K562 (cell line): ENCODE results near the gene KLK3. TPM values are rescaled to one million over a fixed set of nuclear protein-coding genes. Genes with fewer than 3 reads are reported as not detected.
A peak's percentile ranks its signal among the peaks of the same experiment; 100 is the strongest.

Experiments
- ARID1B ChIP-seq: fragments of 450-650 bp; IDR thresholded peaks from 2 replicates; pipeline ENCODE4 v1.6.1; 2016; ENCODE audit warnings: antibody characterized with exemption, mild to moderate bottlenecking, inconsistent platforms
- BHLHE40 ChIP-seq: IDR thresholded peaks from 2 replicates; pipeline ENCODE4 v1.6.1; 2011; ENCODE audit warnings: low read length, improper control_type of control experiment
- C11orf30 ChIP-seq: fragments of 450-650 bp; IDR thresholded peaks from 2 replicates; pipeline ENCODE4 v1.6.1; 2016; ENCODE audit warnings: low read depth, mild to moderate bottlenecking
- CEBPG ChIP-seq, 3 experiments: fragments of 200-800 bp in 1 of 3; sonication (Bioruptor generic) in 1 of 3; sonication (generic) in 1 of 3; formaldehyde crosslinking in 1 of 3; IDR thresholded peaks in 2 of 3; conservative IDR thresholded peaks in 1 of 3; 2 replicates each; pipeline versions ENCODE4 v1.6.1 to v1.8.0; 2016 to 2022; ENCODE audit warnings: missing compliant biosample characterization in 2 of 3, missing genetic modification characterization in 2 of 3, mild to moderate bottlenecking in 1 of 3, missing genetic modification reagents in 1 of 3
- EWSR1 ChIP-seq: fragments of 450-650 bp; IDR thresholded peaks from 2 replicates; pipeline ENCODE4 v1.6.1; 2018; ENCODE audit warnings: borderline replicate concordance, mild to moderate bottlenecking, low read depth, moderate library complexity; ENCODE audit not compliant: partially characterized antibody
- FOXK2 ChIP-seq, 2 experiments: fragments of 450-650 bp; IDR thresholded peaks in 1 of 2; conservative IDR thresholded peaks in 1 of 2; 2 replicates each; pipeline ENCODE4 v1.6.1; 2016; ENCODE audit warnings: low read depth in 2 of 2, mild to moderate bottlenecking in 1 of 2
- GABPB2 ChIP-seq: fragments of 250-450 bp; sonication (Bioruptor Pico); conservative IDR thresholded peaks from 2 replicates; pipeline ENCODE4 v1.5.1; 2021; ENCODE audit warnings: mild to moderate bottlenecking
- HIVEP1 ChIP-seq: fragments of 250-450 bp; sonication (Bioruptor Pico); IDR thresholded peaks from 2 replicates; pipeline ENCODE4 v1.4.0; 2020; ENCODE audit warnings: mild to moderate bottlenecking
- HLTF ChIP-seq: fragments of 450-650 bp; IDR thresholded peaks from 2 replicates; pipeline ENCODE4 v1.6.1; 2016
- HNRNPL ChIP-seq: fragments of 200-400 bp; formaldehyde crosslinking; IDR thresholded peaks from 2 replicates; pipeline ENCODE4 v1.6.1; 2017; ENCODE audit warnings: low read depth, mild to moderate bottlenecking, low read length
- HNRNPLL ChIP-seq: fragments of 200-400 bp; formaldehyde crosslinking; IDR thresholded peaks from 2 replicates; pipeline ENCODE4 v1.6.1; 2017; ENCODE audit warnings: low read length, low read depth, mild to moderate bottlenecking; ENCODE audit not compliant: poor library complexity, severe bottlenecking
- JUNB ChIP-seq: fragments of 450-650 bp; formaldehyde crosslinking; conservative IDR thresholded peaks from 2 replicates; pipeline ENCODE4 v1.4.0; 2020; ENCODE audit warnings: mild to moderate bottlenecking
- KLF6 ChIP-seq: fragments of 250-450 bp; sonication (Bioruptor Pico); IDR thresholded peaks from 2 replicates; pipeline ENCODE4 v1.4.0; 2020; ENCODE audit warnings: mild to moderate bottlenecking, moderate library complexity, borderline replicate concordance
- MAZ ChIP-seq, 2 experiments: fragments of 450-650 bp in 1 of 2; sonication (generic) in 1 of 2; formaldehyde crosslinking; IDR thresholded peaks in 1 of 2; conservative IDR thresholded peaks in 1 of 2; 2 replicates each; pipeline versions ENCODE4 v1.4.0 to v1.5.0; 2020; ENCODE audit warnings: mild to moderate bottlenecking in 1 of 2, missing genetic modification reagents in 1 of 2
- SIX5 ChIP-seq, 2 experiments: IDR thresholded peaks; 2 replicates each; pipeline ENCODE4 v1.6.1; 2011; ENCODE audit warnings: low read length in 2 of 2, borderline replicate concordance in 1 of 2, low read depth in 1 of 2, mild to moderate bottlenecking in 1 of 2, moderate library complexity in 1 of 2; ENCODE audit not compliant: insufficient read depth in 1 of 2
- ZNF184 ChIP-seq: sonication (generic); formaldehyde crosslinking; IDR thresholded peaks from 2 replicates; pipeline ENCODE4 v1.5.0; 2020; ENCODE audit warnings: missing genetic modification reagents
- ZNF212 ChIP-seq: fragments of 450-650 bp; formaldehyde crosslinking; IDR thresholded peaks from 2 replicates; pipeline ENCODE4 v1.4.0; 2020; ENCODE audit warnings: mild to moderate bottlenecking
- ZNF785 ChIP-seq: fragments of 250-450 bp; sonication (Bioruptor Pico); IDR thresholded peaks from 2 replicates; pipeline ENCODE4 v1.4.0; 2020; ENCODE audit warnings: mild to moderate bottlenecking
- polyA plus RNA-seq, 8 experiments: library from polyadenylated mRNA; depleted of rRNA in 4 of 8; stranded (reverse) in 5 of 8; unstranded in 3 of 8; fragments of >200 nt; fragmentation: Nextera tagmentation in 2 of 8; fragmentation: Illumina TruSeq in 1 of 8; extraction: Ambion mirVana in 2 of 8; extraction: Trizol in 1 of 8; gene quantifications; 2 replicates each; pipeline versions ENCODE4 v1.2.1 to v1.2.3, GENCODE V29; 2011 to 2014; ENCODE audit warnings: inconsistent platforms in 1 of 8, missing spikeins in 1 of 8
- total RNA-seq, 7 experiments: library from RNA; depleted of rRNA in 6 of 7; stranded (reverse); fragments of >200 nt in 6 of 7; fragmentation: Illumina TruSeq in 2 of 7; extraction: Trizol in 2 of 7; gene quantifications; 2 replicates each; pipeline versions ENCODE4 v1.2.1 to v1.2.3, GENCODE V29; 2011 to 2021; ENCODE audit warnings: low replicate concordance in 1 of 7
- TF ChIP-seq, protein P1 (sequence below): fragments of 250-450 bp; sonication (Bioruptor Pico); IDR thresholded peaks from 2 replicates; pipeline ENCODE4 v1.4.0; 2020; ENCODE audit warnings: mild to moderate bottlenecking, moderate library complexity
- TF ChIP-seq, protein P2 (sequence below), 2 experiments: fragments of 200-800 bp in 1 of 2; sonication (Bioruptor generic) in 1 of 2; sonication (generic) in 1 of 2; formaldehyde crosslinking in 1 of 2; IDR thresholded peaks in 1 of 2; conservative IDR thresholded peaks in 1 of 2; 2 replicates each; pipeline versions ENCODE4 v1.5.0 to v1.6.1; 2016 to 2020; ENCODE audit warnings: missing compliant biosample characterization in 1 of 2, missing genetic modification characterization in 1 of 2, missing genetic modification reagents in 1 of 2
- TF ChIP-seq, protein P3 (sequence below): fragments of 450-650 bp; IDR thresholded peaks from 2 replicates; pipeline ENCODE4 v1.7.0; 2016; ENCODE audit warnings: borderline replicate concordance
- TF ChIP-seq, protein P4 (sequence below): fragments of 450-650 bp; IDR thresholded peaks from 2 replicates; pipeline ENCODE4 v1.6.1; 2016; ENCODE audit warnings: low read depth, mild to moderate bottlenecking, moderate library complexity

KLK3 gene
- total and polyA plus RNA-seq, 9 of the 15 experiments (the other 6 are each of a cell fraction or from before 2014, with no cell fraction given), result not detected

DNA sequence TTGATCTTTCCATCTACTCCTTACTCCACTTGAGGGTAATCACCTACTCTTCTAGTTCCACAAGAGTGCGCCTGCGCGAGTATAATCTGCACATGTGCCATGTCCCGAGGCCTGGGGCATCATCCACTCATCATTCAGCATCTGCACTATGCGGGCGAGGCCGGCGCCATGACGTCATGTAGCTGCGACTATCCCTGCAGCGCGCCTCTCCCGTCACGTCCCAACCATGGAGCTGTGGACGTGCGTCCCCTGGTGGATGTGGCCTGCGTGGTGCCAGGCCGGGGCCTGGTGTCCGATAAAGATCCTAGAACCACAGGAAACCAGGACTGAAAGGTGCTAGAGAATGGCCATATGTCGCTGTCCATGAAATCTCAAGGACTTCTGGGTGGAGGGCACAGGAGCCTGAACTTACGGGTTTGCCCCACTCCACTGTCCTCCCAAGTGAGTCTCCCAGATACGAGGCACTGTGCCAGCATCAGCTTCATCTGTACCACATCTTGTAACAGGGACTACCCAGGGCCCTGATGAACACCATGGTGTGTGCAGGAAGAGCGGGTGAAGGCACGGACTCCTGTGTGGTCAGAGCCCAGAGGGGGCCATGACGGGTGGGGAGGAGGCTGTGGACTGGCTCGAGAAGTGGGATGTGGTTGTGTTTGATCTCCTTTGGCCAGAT is 15.8 kb downstream of the KLK3 start (continued):
- TF ChIP-seq HNRNPLL (no peak), EWSR1 (no peak), GABPB2 (no peak), CEBPG (CRISPR knock-in tag; IDR thresholded peaks at IDR 0.05) (no peak; the same call in 1 of the 2 replicates), CEBPG (tag; conservative IDR thresholded peaks at IDR 0.05 in 1 of 2, IDR thresholded peaks at IDR 0.05 in 1 of 2) (no peak), SIX5 (IDR thresholded peaks at IDR 0.05; ENCODE audit: borderline replicate concordance in 1 of 2, insufficient read depth in 1 of 2, low read depth in 1 of 2, low read length in 2 of 2) (peak; percentile 42 to 44; a peak in 1 of 4 replicates), BHLHE40 (peak; percentile 72), MAZ (CRISPR knock-in tag; conservative IDR thresholded peaks at IDR 0.05 in 1 of 2, IDR thresholded peaks at IDR 0.05 in 1 of 2) (peak in 1 of 2 experiments; percentile 78; a peak in 3 of 4 replicates), HIVEP1 (CRISPR knock-in tag) (no peak), HNRNPL (no peak), JUNB (CRISPR knock-in tag) (peak; percentile 88), HLTF (no peak), C11orf30 (peak; percentile 88), FOXK2 (conservative IDR thresholded peaks at IDR 0.05 in 1 of 2, IDR thresholded peaks at IDR 0.05 in 1 of 2; ENCODE audit: low read depth in 2 of 2) (peak; percentile 71 to 74; a peak in 3 of 4 replicates), KLF6 (no peak), ZNF212 (CRISPR knock-in tag) (no peak), ZNF785 (CRISPR knock-in tag) (no peak), ZNF184 (no peak), ARID1B (peak; percentile 23; the same call in 1 of the 2 replicates)
- TF ChIP-seq, protein P1, sequence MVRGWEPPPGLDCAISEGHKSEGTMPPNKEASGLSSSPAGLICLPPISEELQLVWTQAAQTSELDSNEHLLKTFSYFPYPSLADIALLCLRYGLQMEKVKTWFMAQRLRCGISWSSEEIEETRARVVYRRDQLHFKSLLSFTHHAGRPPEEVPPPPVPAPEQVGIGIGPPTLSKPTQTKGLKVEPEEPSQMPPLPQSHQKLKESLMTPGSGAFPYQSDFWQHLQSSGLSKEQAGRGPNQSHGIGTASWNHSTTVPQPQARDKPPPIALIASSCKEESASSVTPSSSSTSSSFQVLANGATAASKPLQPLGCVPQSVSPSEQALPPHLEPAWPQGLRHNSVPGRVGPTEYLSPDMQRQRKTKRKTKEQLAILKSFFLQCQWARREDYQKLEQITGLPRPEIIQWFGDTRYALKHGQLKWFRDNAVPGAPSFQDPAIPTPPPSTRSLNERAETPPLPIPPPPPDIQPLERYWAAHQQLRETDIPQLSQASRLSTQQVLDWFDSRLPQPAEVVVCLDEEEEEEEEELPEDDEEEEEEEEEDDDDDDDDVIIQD (CRISPR knock-in tag), result no peak
- TF ChIP-seq, protein P2, sequence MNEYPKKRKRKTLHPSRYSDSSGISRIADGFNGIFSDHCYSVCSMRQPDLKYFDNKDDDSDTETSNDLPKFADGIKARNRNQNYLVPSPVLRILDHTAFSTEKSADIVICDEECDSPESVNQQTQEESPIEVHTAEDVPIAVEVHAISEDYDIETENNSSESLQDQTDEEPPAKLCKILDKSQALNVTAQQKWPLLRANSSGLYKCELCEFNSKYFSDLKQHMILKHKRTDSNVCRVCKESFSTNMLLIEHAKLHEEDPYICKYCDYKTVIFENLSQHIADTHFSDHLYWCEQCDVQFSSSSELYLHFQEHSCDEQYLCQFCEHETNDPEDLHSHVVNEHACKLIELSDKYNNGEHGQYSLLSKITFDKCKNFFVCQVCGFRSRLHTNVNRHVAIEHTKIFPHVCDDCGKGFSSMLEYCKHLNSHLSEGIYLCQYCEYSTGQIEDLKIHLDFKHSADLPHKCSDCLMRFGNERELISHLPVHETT (CRISPR knock-in tag; conservative IDR thresholded peaks at IDR 0.05 in 1 of 2, IDR thresholded peaks at IDR 0.05 in 1 of 2), result peak in 1 of 2 experiments; percentile 65; a peak in 1 of 4 replicates
- TF ChIP-seq, protein P3, sequence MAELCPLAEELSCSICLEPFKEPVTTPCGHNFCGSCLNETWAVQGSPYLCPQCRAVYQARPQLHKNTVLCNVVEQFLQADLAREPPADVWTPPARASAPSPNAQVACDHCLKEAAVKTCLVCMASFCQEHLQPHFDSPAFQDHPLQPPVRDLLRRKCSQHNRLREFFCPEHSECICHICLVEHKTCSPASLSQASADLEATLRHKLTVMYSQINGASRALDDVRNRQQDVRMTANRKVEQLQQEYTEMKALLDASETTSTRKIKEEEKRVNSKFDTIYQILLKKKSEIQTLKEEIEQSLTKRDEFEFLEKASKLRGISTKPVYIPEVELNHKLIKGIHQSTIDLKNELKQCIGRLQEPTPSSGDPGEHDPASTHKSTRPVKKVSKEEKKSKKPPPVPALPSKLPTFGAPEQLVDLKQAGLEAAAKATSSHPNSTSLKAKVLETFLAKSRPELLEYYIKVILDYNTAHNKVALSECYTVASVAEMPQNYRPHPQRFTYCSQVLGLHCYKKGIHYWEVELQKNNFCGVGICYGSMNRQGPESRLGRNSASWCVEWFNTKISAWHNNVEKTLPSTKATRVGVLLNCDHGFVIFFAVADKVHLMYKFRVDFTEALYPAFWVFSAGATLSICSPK, result no peak
- TF ChIP-seq, protein P4, sequence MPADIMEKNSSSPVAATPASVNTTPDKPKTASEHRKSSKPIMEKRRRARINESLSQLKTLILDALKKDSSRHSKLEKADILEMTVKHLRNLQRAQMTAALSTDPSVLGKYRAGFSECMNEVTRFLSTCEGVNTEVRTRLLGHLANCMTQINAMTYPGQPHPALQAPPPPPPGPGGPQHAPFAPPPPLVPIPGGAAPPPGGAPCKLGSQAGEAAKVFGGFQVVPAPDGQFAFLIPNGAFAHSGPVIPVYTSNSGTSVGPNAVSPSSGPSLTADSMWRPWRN, result no peak
